Measurements from ENCODE around the gene UTF1. TPM values are rescaled to one million over a fixed set of nuclear protein-coding genes. Genes with fewer than 3 reads are reported as not detected.

UTF1 gene
- polyA plus RNA-seq, 4 donors = not detected

GRCh38 chr10:133241501-133242205 is 11.6 kb downstream of the UTF1 start:
- Histone ChIP-seq H3K4me1 (ENCODE audit: control insufficient read depth in 3 of 3, insufficient read depth in 2 of 3, low read depth in 1 of 3, low read length in 2 of 3) (peaks cover 0 to 71% (median 0%) of the 10 kb centered on the region in 3 donors), H3K36me3 (ENCODE audit: control insufficient read depth in 3 of 3, insufficient read depth in 2 of 3, low read depth in 1 of 3, low read length in 3 of 3) (no peaks in the 10 kb centered on the region), H3K9me3 (ENCODE audit: control insufficient read depth in 2 of 2, insufficient read depth in 1 of 2, low read depth in 1 of 2, low read length in 1 of 2) (no peaks in the 10 kb centered on the region), H3K4me3 (ENCODE audit: low read depth in 1 of 3, low read length in 3 of 3) (peak overlapping the region in 1 of 3 donors; percentile 20), H3K27me3 (ENCODE audit: control insufficient read depth in 3 of 3, insufficient read depth in 3 of 3, low read length in 3 of 3) (peaks cover 20 to 32% (median 26%) of the 10 kb centered on the region in 3 donors), H3K27ac (ENCODE audit: low read depth in 1 of 3, low read length in 2 of 3) (peak overlapping the region in 1 of 3 donors; percentile 33)
- DNase-seq (peak in 1 of 2 donors; percentile 69), FAIRE-seq (no peak)
- 14 to 38% (median 20%) methylated on average over 25 of the region's 25 CpGs for WGBS, 3 donors

- H3K27ac ChIP-seq (ENCODE audit: low read depth in 1 of 3, low read length in 2 of 3) = no peak overlapping the region
- WGBS, 3 donors = 54 to 80% (median 65%) methylated on average over 27 of the region's 27 CpGs
- DNase-seq = no peak
- no peaks in the 10 kb centered on the region for H3K9me3 ChIP-seq (ENCODE audit: control insufficient read depth in 2 of 2, insufficient read depth in 1 of 2, low read depth in 1 of 2, low read length in 1 of 2)
- no peak overlapping the region for H3K4me3 ChIP-seq (ENCODE audit: low read depth in 1 of 3, low read length in 3 of 3)
- peaks cover 0 to 70% (median 0%) of the 10 kb centered on the region in 3 donors for H3K4me1 ChIP-seq (ENCODE audit: control insufficient read depth in 3 of 3, insufficient read depth in 2 of 3, low read depth in 1 of 3, low read length in 2 of 3)
- H3K27me3 ChIP-seq (ENCODE audit: control insufficient read depth in 3 of 3, insufficient read depth in 3 of 3, low read length in 3 of 3) = peaks cover 10 to 23% (median 16%) of the 10 kb centered on the region in 3 donors
- FAIRE-seq = no peak
- H3K36me3 ChIP-seq (ENCODE audit: control insufficient read depth in 3 of 3, insufficient read depth in 2 of 3, low read depth in 1 of 3, low read length in 3 of 3) = no peaks in the 10 kb centered on the region
These were observed 12.8 kb downstream of the UTF1 start for GRCh38 chr10:133242611-133243356.

GRCh38 chr10:133243593-133243992 is 13.6 kb downstream of the UTF1 start:
- DNase-seq = no peak
- Histone ChIP-seq H3K4me1 (ENCODE audit: control insufficient read depth in 3 of 3, insufficient read depth in 2 of 3, low read depth in 1 of 3, low read length in 2 of 3) (peaks cover 0 to 63% (median 0%) of the 10 kb centered on the region in 3 donors), H3K4me3 (ENCODE audit: low read depth in 1 of 3, low read length in 3 of 3) (no peak overlapping the region), H3K36me3 (ENCODE audit: control insufficient read depth in 3 of 3, insufficient read depth in 2 of 3, low read depth in 1 of 3, low read length in 3 of 3) (no peaks in the 10 kb centered on the region), H3K27ac (ENCODE audit: low read depth in 1 of 3, low read length in 2 of 3) (no peak overlapping the region), H3K27me3 (ENCODE audit: control insufficient read depth in 3 of 3, insufficient read depth in 3 of 3, low read length in 3 of 3) (peaks cover 4 to 16% (median 15%) of the 10 kb centered on the region in 3 donors), H3K9me3 (ENCODE audit: control insufficient read depth in 2 of 2, insufficient read depth in 1 of 2, low read depth in 1 of 2, low read length in 1 of 2) (no peaks in the 10 kb centered on the region)
- FAIRE-seq = no peak
- WGBS, 3 donors = 60 to 77% (median 74%) methylated on average over 14 of the region's 14 CpGs

GRCh38 chr10:133245439-133246235 is 15.6 kb downstream of the UTF1 start:
- no peaks in the 10 kb centered on the region for H3K36me3 ChIP-seq (ENCODE audit: control insufficient read depth in 3 of 3, insufficient read depth in 2 of 3, low read depth in 1 of 3, low read length in 3 of 3)
- H3K4me1 ChIP-seq (ENCODE audit: control insufficient read depth in 3 of 3, insufficient read depth in 2 of 3, low read depth in 1 of 3, low read length in 2 of 3) = peaks cover 0 to 62% (median 0%) of the 10 kb centered on the region in 3 donors
- peak; percentile 74 to 93 for DNase-seq
- H3K4me3 ChIP-seq (ENCODE audit: low read depth in 1 of 3, low read length in 3 of 3) = no peak overlapping the region
- H3K9me3 ChIP-seq (ENCODE audit: control insufficient read depth in 2 of 2, insufficient read depth in 1 of 2, low read depth in 1 of 2, low read length in 1 of 2) = no peaks in the 10 kb centered on the region
- peaks cover 0 to 12% (median 4%) of the 10 kb centered on the region in 3 donors for H3K27me3 ChIP-seq (ENCODE audit: control insufficient read depth in 3 of 3, insufficient read depth in 3 of 3, low read length in 3 of 3)
- 17 to 45% (median 36%) methylated on average over 33 of the region's 33 CpGs for WGBS, 3 donors
- peak overlapping the region in 1 of 3 donors; percentile 53 for H3K27ac ChIP-seq (ENCODE audit: low read depth in 1 of 3, low read length in 2 of 3)
- no peak for FAIRE-seq

- 18 to 44% (median 38%) methylated on average over 12 of the region's 12 CpGs for WGBS, 3 donors
- Histone ChIP-seq H3K9me3 (ENCODE audit: control insufficient read depth in 2 of 2, insufficient read depth in 1 of 2, low read depth in 1 of 2, low read length in 1 of 2) (no peaks in the 10 kb centered on the region), H3K36me3 (ENCODE audit: control insufficient read depth in 3 of 3, insufficient read depth in 2 of 3, low read depth in 1 of 3, low read length in 3 of 3) (no peaks in the 10 kb centered on the region), H3K4me1 (ENCODE audit: control insufficient read depth in 3 of 3, insufficient read depth in 2 of 3, low read depth in 1 of 3, low read length in 2 of 3) (peaks cover 0 to 56% (median 0%) of the 10 kb centered on the region in 3 donors), H3K27me3 (ENCODE audit: control insufficient read depth in 3 of 3, insufficient read depth in 3 of 3, low read length in 3 of 3) (peaks cover 0 to 8% (median 4%) of the 10 kb centered on the region in 3 donors), H3K27ac (ENCODE audit: low read depth in 1 of 3, low read length in 2 of 3) (peak overlapping the region in 1 of 3 donors; percentile 53), H3K4me3 (ENCODE audit: low read depth in 1 of 3, low read length in 3 of 3) (no peak overlapping the region)
- FAIRE-seq (no peak), DNase-seq (no peak)
These were observed 16.2 kb downstream of the UTF1 start for GRCh38 chr10:133246236-133246626.

- peaks cover 0 to 2% (median 2%) of the 10 kb centered on the region in 3 donors for H3K27me3 ChIP-seq (ENCODE audit: control insufficient read depth in 3 of 3, insufficient read depth in 3 of 3, low read length in 3 of 3)
- no peak overlapping the region for H3K4me3 ChIP-seq (ENCODE audit: low read depth in 1 of 3, low read length in 3 of 3)
- no peaks in the 10 kb centered on the region for H3K9me3 ChIP-seq (ENCODE audit: control insufficient read depth in 2 of 2, insufficient read depth in 1 of 2, low read depth in 1 of 2, low read length in 1 of 2)
- H3K36me3 ChIP-seq (ENCODE audit: control insufficient read depth in 3 of 3, insufficient read depth in 2 of 3, low read depth in 1 of 3, low read length in 3 of 3) = no peaks in the 10 kb centered on the region
- H3K4me1 ChIP-seq (ENCODE audit: control insufficient read depth in 3 of 3, insufficient read depth in 2 of 3, low read depth in 1 of 3, low read length in 2 of 3) = peaks cover 0 to 41% (median 0%) of the 10 kb centered on the region in 3 donors
- FAIRE-seq (no peak), DNase-seq (no peak)
- H3K27ac ChIP-seq (ENCODE audit: low read depth in 1 of 3, low read length in 2 of 3) = peak overlapping the region in 1 of 3 donors; percentile 17
- WGBS, 3 donors = 79 to 82% (median 80%) methylated on average over 32 to 36 of the region's 36 CpGs
These were observed 17.8 kb downstream of the UTF1 start for GRCh38 chr10:133247681-133248333.

- DNase-seq = no peak
- Histone ChIP-seq H3K36me3 (ENCODE audit: control insufficient read depth in 3 of 3, insufficient read depth in 2 of 3, low read depth in 1 of 3, low read length in 3 of 3) (no peaks in the 10 kb centered on the region), H3K4me3 (ENCODE audit: low read depth in 1 of 3, low read length in 3 of 3) (no peak overlapping the region), H3K27ac (ENCODE audit: low read depth in 1 of 3, low read length in 2 of 3) (peak overlapping the region in 1 of 3 donors; percentile 17), H3K4me1 (ENCODE audit: control insufficient read depth in 3 of 3, insufficient read depth in 2 of 3, low read depth in 1 of 3, low read length in 2 of 3) (peaks cover 0 to 36% (median 0%) of the 10 kb centered on the region in 3 donors), H3K27me3 (ENCODE audit: control insufficient read depth in 3 of 3, insufficient read depth in 3 of 3, low read length in 3 of 3) (peaks cover 0 to 2% (median 0%) of the 10 kb centered on the region in 3 donors), H3K9me3 (ENCODE audit: control insufficient read depth in 2 of 2, insufficient read depth in 1 of 2, low read depth in 1 of 2, low read length in 1 of 2) (no peaks in the 10 kb centered on the region)
- FAIRE-seq = no peak
- 82 to 90% (median 87%) methylated on average over 12 of the region's 12 CpGs for WGBS, 3 donors
These were observed 18.3 kb downstream of the UTF1 start for GRCh38 chr10:133248334-133248715.

All from small intestine (tissue), 7 donors.